ENCODE measurements around the gene NR2E1.

NR2E1 gene

GRCh38 chr6:108157234-108157980 lies 8.4 kb upstream of the NR2E1 start:
- peak overlapping the region; percentile 60 for H3K4me2 ChIP-seq (ENCODE audit: low read length)
- H3K9ac ChIP-seq, result no peak overlapping the region
- no peaks in the 10 kb centered on the region for H3K4me1 ChIP-seq
- H3K27ac ChIP-seq, result no peak overlapping the region
- no peak overlapping the region for H2AFZ ChIP-seq
- H3K4me3 ChIP-seq (ENCODE audit: low read depth, low read length), result peak overlapping the region; percentile 18
- H3K27me3 ChIP-seq (ENCODE audit: control insufficient read depth, insufficient read depth, low read length), result peaks cover 19% of the 10 kb centered on the region
- no peak for TF ChIP-seq CTCF (IDR thresholded peaks at IDR 0.05)
- H3K79me2 ChIP-seq, result no peaks in the 10 kb centered on the region
- no peaks in the 10 kb centered on the region for H3K9me3 ChIP-seq (ENCODE audit: control insufficient read depth, low read length)
- H3K36me3 ChIP-seq (ENCODE audit: control insufficient read depth, insufficient read depth, low read length), result no peaks in the 10 kb centered on the region

GRCh38 chr6:108157981-108158525 lies 7.8 kb upstream of the NR2E1 start:
- no peak for TF ChIP-seq CTCF (IDR thresholded peaks at IDR 0.05)
- Histone ChIP-seq H3K9ac (no peak overlapping the region), H3K4me1 (no peaks in the 10 kb centered on the region), H2AFZ (no peak overlapping the region), H3K27me3 (ENCODE audit: control insufficient read depth, insufficient read depth, low read length) (peaks cover 19% of the 10 kb centered on the region), H3K36me3 (ENCODE audit: control insufficient read depth, insufficient read depth, low read length) (no peaks in the 10 kb centered on the region), H3K27ac (no peak overlapping the region), H3K9me3 (ENCODE audit: control insufficient read depth, low read length) (no peaks in the 10 kb centered on the region), H3K4me2 (ENCODE audit: low read length) (peak overlapping the region; percentile 60), H3K4me3 (ENCODE audit: low read depth, low read length) (peak overlapping the region; percentile 18), H3K79me2 (no peaks in the 10 kb centered on the region)

DNA sequence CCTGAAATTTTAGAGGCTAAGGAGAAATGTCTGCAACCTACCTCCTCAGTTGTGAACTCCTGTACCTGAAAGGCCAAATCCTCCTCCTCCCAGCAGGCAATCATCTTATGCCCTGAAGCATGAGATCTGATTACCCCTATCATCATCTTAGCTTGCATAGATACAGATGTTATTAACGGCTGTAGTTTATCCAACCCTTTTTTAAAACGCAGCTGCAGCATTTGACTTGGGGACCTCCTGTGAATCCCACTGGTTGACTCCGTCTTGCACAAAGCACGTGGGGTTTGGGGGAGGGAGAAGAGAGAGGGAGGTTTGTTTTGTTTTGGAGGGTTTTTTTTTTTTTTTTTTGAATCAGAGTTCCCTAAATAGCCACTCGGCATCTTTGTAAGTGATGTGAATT lies 5.8 kb upstream of the NR2E1 start:
- no peak overlapping the region for H3K27ac ChIP-seq
- no peak overlapping the region for H2AFZ ChIP-seq
- H3K4me2 ChIP-seq (ENCODE audit: low read length), result no peak overlapping the region
- H3K36me3 ChIP-seq (ENCODE audit: control insufficient read depth, insufficient read depth, low read length), result no peaks in the 10 kb centered on the region
- TF ChIP-seq CTCF (IDR thresholded peaks at IDR 0.05), result no peak
- H3K9me3 ChIP-seq (ENCODE audit: control insufficient read depth, low read length), result no peaks in the 10 kb centered on the region
- H3K9ac ChIP-seq, result no peak overlapping the region
- no peaks in the 10 kb centered on the region for H3K79me2 ChIP-seq
- peaks cover 27% of the 10 kb centered on the region for H3K27me3 ChIP-seq (ENCODE audit: control insufficient read depth, insufficient read depth, low read length)
- H3K4me1 ChIP-seq, result no peaks in the 10 kb centered on the region
- no peak overlapping the region for H3K4me3 ChIP-seq (ENCODE audit: low read depth, low read length)

DNA sequence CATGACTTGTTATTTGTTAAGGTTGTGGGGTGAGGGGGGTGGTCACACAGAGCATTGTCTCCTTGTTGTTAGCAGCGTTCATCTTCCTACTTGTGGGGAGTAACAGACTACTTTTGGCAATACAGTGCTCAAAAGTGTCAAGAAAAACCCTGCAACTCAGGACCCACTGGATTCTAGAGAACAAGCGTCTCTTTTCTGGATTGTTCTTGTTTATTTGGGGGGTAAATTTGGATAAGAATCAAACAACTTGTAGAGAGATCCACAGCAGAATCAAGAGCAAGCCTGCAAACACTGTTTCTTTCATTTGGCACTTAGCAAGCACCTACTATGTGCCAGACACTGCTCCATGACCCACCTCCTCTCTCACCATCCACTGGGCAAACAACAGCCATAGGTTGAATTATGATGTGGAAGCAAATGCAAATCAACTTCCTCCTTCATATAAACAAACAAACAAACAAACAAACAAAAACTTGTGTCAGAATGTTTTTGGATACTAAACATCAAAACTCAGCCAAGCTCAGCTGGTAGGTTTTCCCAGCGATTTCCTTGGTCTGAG lies 4.0 kb upstream of the NR2E1 start:
- Histone ChIP-seq H2AFZ (no peak overlapping the region), H3K4me2 (ENCODE audit: low read length) (no peak overlapping the region), H3K27me3 (ENCODE audit: control insufficient read depth, insufficient read depth, low read length) (peaks cover 40% of the 10 kb centered on the region), H3K9ac (no peak overlapping the region), H3K27ac (no peak overlapping the region), H3K79me2 (no peaks in the 10 kb centered on the region), H3K4me1 (no peaks in the 10 kb centered on the region), H3K36me3 (ENCODE audit: control insufficient read depth, insufficient read depth, low read length) (no peaks in the 10 kb centered on the region), H3K4me3 (ENCODE audit: low read depth, low read length) (no peak overlapping the region), H3K9me3 (ENCODE audit: control insufficient read depth, low read length) (no peaks in the 10 kb centered on the region)
- TF ChIP-seq CTCF (IDR thresholded peaks at IDR 0.05), result no peak

All from parathyroid adenoma (tissue), 2 donors.